T-helper 1 cell (primary cell): Measurements from ENCODE around the gene PTPRE.

ENCODE experiments used
- DNase-seq, 5 donors: peaks; one replicate each; pipeline ENCODE4 v3.0.0-alpha.2; 2012 to 2020

The PTPRE gene

GRCh38 chr10:128003521-128003920, 96.6 kb downstream of the PTPRE start:
- DNase-seq, result no peak

GRCh38 chr10:128005858-128006257, 99.0 kb downstream of the PTPRE start:
- DNase-seq, result no peak

GRCh38 chr10:128007056-128007455, 100.2 kb downstream of the PTPRE start:
- no peak for DNase-seq

GRCh38 chr10:128007971-128008370, 101.1 kb downstream of the PTPRE start:
- no peak for DNase-seq

- DNase-seq, result no peak
These were observed 101.8 kb downstream of the PTPRE start for GRCh38 chr10:128008521-128009250.

- DNase-seq, result no peak
These were observed 102.6 kb downstream of the PTPRE start for GRCh38 chr10:128009372-128010126.

GRCh38 chr10:128011059-128011979, 104.4 kb downstream of the PTPRE start:
- peak; percentile 62 to 84 (median 79) for DNase-seq

- peak in 1 of 5 donors; percentile 51 for DNase-seq
These were observed 106.7 kb downstream of the PTPRE start for GRCh38 chr10:128013626-128014025.

- DNase-seq, result no peak
These were observed 107.3 kb downstream of the PTPRE start for GRCh38 chr10:128014236-128014635.

GRCh38 chr10:128016423-128017060, 109.6 kb downstream of the PTPRE start:
- no peak for DNase-seq

- DNase-seq, result no peak
These were observed 110.9 kb downstream of the PTPRE start for GRCh38 chr10:128017822-128018221.

GRCh38 chr10:128018236-128018635, 111.3 kb downstream of the PTPRE start:
- peak in 1 of 5 donors; percentile 44 for DNase-seq

GRCh38 chr10:128018691-128019090, 111.8 kb downstream of the PTPRE start:
- DNase-seq, result no peak

- no peak for DNase-seq
These were observed 115.6 kb downstream of the PTPRE start for GRCh38 chr10:128022261-128023196.

- no peak for DNase-seq
These were observed 117.5 kb downstream of the PTPRE start for GRCh38 chr10:128024426-128024825.

- no peak for DNase-seq
These were observed 118.5 kb downstream of the PTPRE start for GRCh38 chr10:128025437-128025836.

- DNase-seq, result no peak
These were observed 119.0 kb downstream of the PTPRE start for GRCh38 chr10:128025951-128026350.

- DNase-seq, result no peak
These were observed 119.9 kb downstream of the PTPRE start for GRCh38 chr10:128026615-128027300.

GRCh38 chr10:128027306-128027705, 120.4 kb downstream of the PTPRE start:
- no peak for DNase-seq

GRCh38 chr10:128027822-128028507, 121.1 kb downstream of the PTPRE start:
- DNase-seq, result no peak
